ENCODE data around the gene UPF3A. TPM values are rescaled to one million over a fixed set of nuclear protein-coding genes. Genes with fewer than 3 reads are reported as not detected.

Gene UPF3A, protein sequence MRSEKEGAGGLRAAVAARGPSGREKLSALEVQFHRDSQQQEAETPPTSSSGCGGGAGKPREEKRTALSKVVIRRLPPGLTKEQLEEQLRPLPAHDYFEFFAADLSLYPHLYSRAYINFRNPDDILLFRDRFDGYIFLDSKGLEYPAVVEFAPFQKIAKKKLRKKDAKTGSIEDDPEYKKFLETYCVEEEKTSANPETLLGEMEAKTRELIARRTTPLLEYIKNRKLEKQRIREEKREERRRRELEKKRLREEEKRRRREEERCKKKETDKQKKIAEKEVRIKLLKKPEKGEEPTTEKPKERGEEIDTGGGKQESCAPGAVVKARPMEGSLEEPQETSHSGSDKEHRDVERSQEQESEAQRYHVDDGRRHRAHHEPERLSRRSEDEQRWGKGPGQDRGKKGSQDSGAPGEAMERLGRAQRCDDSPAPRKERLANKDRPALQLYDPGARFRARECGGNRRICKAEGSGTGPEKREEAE
- total RNA-seq = 10 to 100 TPM; 33.0 to 59.7 (median 46.8) TPM
- 10 to 100 TPM; 40.2 to 58.0 (median 54.5) TPM for polyA plus RNA-seq
- long read RNA-seq, donor 1, transcript UPF3A-205 (3 exons, 423 nt) = major isoform, 17 of 40 reads
- long read RNA-seq, donor 1, partial matches to known transcripts = 13 of 40 reads
- long read RNA-seq, donor 1, other reads (novel, unspliced or antisense) = 0 of 40 reads
- long read RNA-seq, donor 2, transcript UPF3A-205 (3 exons, 423 nt) = major isoform, 9 of 22 reads
- long read RNA-seq, donor 2, partial matches to known transcripts = 8 of 22 reads
- long read RNA-seq, donor 2, other reads (novel, unspliced or antisense) = 0 of 22 reads

DNA sequence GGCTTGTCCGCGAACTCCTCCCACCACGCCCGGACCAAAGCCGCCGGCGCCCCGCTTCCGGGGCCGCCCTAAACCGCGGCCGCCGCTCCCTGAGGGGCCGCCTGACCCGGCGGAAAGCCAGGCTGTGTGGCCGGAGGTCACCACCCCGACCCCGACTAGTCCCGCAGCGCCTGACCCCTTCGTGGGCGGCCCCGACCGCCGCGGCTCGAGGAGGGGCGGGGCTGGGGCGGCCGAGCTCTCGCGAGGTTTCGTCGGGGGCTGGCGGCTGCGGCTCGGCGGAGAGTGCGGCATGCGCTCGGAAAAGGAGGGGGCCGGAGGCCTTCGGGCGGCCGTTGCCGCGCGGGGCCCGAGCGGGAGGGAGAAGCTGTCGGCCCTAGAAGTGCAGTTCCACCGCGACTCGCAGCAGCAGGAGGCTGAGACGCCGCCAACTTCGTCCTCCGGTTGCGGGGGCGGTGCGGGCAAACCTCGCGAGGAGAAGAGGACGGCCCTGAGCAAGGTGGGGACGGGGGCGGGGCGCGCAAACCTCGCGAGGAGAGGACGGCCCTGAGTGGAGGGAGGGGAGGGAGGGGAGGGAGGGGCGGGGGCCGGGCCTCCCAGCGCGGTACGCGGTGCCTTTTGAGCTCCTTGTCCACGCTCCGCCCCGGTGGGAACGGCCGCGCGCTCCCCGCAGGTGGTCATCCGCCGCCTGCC is at the start of gene UPF3A:
TSS of gene UPF3A (plus strand) at position 251 of the 690 bp plus-strand sequence. CDS start at position 290, 39 bp downstream.
- intact Hi-C loops (cut with DNase I; ENCODE audit: low total_unique reads) = no loop called here
- peaks cover 0 to 52% (median 10%) of the 10 kb centered on the region in 6 donors for H3K36me3 ChIP-seq
- H3K27ac ChIP-seq = peak within 1 kb of the TSS; percentile 96 to 99 (median 98)
- no peaks in the 10 kb centered on the region for H3K9me3 ChIP-seq
- no peaks in the 10 kb centered on the region for H3K27me3 ChIP-seq (replicated peaks in 1 of 7)
- peak; percentile 97 for DNase-seq
- peaks cover 21 to 54% (median 37%) of the 10 kb centered on the region in 6 donors for H3K4me1 ChIP-seq
- WGBS, 5 donors = 0 to 1% (median 1%) methylated on average over 10 to 88 of the region's 89 CpGs
- peak within 1 kb of the TSS; percentile 69 to 90 (median 80) for H3K4me3 ChIP-seq
- TF ChIP-seq POLR2A (IDR thresholded peaks at IDR 0.05) (peak in 2 of 3 donors; percentile 24 to 66), POLR2AphosphoS5 (IDR thresholded peaks at IDR 0.05) (peak; percentile 92 to 94 (median 93))
- TF ChIP-seq, protein P1, sequence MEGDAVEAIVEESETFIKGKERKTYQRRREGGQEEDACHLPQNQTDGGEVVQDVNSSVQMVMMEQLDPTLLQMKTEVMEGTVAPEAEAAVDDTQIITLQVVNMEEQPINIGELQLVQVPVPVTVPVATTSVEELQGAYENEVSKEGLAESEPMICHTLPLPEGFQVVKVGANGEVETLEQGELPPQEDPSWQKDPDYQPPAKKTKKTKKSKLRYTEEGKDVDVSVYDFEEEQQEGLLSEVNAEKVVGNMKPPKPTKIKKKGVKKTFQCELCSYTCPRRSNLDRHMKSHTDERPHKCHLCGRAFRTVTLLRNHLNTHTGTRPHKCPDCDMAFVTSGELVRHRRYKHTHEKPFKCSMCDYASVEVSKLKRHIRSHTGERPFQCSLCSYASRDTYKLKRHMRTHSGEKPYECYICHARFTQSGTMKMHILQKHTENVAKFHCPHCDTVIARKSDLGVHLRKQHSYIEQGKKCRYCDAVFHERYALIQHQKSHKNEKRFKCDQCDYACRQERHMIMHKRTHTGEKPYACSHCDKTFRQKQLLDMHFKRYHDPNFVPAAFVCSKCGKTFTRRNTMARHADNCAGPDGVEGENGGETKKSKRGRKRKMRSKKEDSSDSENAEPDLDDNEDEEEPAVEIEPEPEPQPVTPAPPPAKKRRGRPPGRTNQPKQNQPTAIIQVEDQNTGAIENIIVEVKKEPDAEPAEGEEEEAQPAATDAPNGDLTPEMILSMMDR (IDR thresholded peaks at IDR 0.05 in 8 of 11, conservative IDR thresholded peaks at IDR 0.05 in 3 of 11) = peak in 2 of 11 experiments; percentile 22 to 28

DNA sequence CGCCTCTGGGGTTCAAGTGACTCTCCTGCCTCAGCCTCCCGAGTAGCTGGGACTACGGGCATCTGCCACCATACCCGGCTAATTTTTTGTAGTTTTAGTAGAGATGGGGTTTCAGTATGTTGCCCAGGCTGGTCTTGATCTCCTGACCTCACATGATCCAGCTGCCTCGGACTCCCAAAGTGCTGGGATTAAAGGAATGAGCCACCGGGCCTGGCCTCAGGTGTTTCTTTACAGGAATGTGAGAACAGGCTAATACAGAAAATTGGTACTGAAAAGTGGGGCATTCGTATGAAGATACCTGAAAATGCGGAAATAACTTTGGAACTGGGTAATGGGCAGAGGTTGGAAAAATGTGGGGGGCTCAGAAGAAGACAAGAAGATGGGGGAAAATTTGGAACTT is 49.5 kb upstream of the UPF3A start:
- TF ChIP-seq, protein P1 (IDR thresholded peaks at IDR 0.05 in 8 of 11, conservative IDR thresholded peaks at IDR 0.05 in 3 of 11) = no peak
- TF ChIP-seq POLR2A (IDR thresholded peaks at IDR 0.05) (no peak), POLR2AphosphoS5 (IDR thresholded peaks at IDR 0.05) (no peak)
- Histone ChIP-seq H3K4me3 (no peak overlapping the region), H3K9me3 (no peaks in the 10 kb centered on the region), H3K27me3 (replicated peaks in 1 of 7) (peaks cover 0 to 32% (median 9%) of the 10 kb centered on the region in 7 donors), H3K4me1 (peaks cover 3 to 33% (median 24%) of the 10 kb centered on the region in 6 donors), H3K36me3 (peaks cover 0 to 5% (median 3%) of the 10 kb centered on the region in 6 donors), H3K27ac (no peak overlapping the region)
- DNase-seq = no peak
- WGBS, 5 donors = 76 to 88% (median 83%) methylated on average over 8 of the region's 8 CpGs
- intact Hi-C loops (cut with DNase I; ENCODE audit: low total_unique reads) = no loop called here

DNA sequence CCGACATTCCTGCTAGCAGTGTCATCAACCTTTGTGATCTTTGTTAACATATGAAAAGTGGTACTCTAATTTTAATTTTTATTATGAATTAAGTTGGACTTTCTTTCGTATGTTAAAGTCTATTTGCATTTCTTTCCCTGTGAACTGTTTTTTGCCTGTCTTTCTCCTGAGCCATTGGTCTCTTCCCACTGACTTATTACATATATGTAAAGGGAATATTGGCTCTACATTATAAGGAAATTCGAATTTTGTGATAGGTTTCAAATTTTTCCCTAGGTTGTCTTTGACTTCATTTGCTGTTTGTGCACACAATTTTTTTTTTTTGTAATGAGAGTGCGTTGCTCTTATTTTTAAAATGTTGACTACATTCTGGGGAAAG is 47.1 kb upstream of the UPF3A start:
- no peak for TF ChIP-seq POLR2AphosphoS5 (IDR thresholded peaks at IDR 0.05)
- TF ChIP-seq POLR2A (IDR thresholded peaks at IDR 0.05) = no peak
- TF ChIP-seq, protein P1 (IDR thresholded peaks at IDR 0.05 in 8 of 11, conservative IDR thresholded peaks at IDR 0.05 in 3 of 11) = no peak
- 59 to 79% (median 77%) methylated on average over 4 of the region's 4 CpGs for WGBS, 5 donors
- H3K4me3 ChIP-seq = peak overlapping the region; percentile 84 to 96 (median 90)
- DNase-seq = no peak
- peak overlapping the region; percentile 78 to 92 (median 86) for H3K27ac ChIP-seq
- intact Hi-C loops (cut with DNase I; ENCODE audit: low total_unique reads) = no loop called here
- H3K36me3 ChIP-seq = peaks cover 0 to 28% (median 26%) of the 10 kb centered on the region in 6 donors
- no peaks in the 10 kb centered on the region for H3K9me3 ChIP-seq
- H3K27me3 ChIP-seq (replicated peaks in 1 of 7) = peaks cover 0 to 17% (median under 1%) of the 10 kb centered on the region in 7 donors
- peaks cover 3 to 38% (median 24%) of the 10 kb centered on the region in 6 donors for H3K4me1 ChIP-seq
